Caki2 (cell line): ENCODE data around the gene MMP25. TPM values are rescaled to one million over a fixed set of nuclear protein-coding genes. Genes with fewer than 3 reads are reported as not detected.

ENCODE experiments used
- DNase-seq: peaks from one replicate; pipeline ENCODE4 v3.0.0-alpha.2; 2015; ENCODE audit warnings: low read depth
- in situ Hi-C: cut with HindIII; loops from 2 replicates; pipeline ENCODE4 v1.10.0; 2016; ENCODE audit warnings: low sequenced_read_pairs, low pct_unique_long_range_greater_than_20kb, mixed read lengths
- total RNA-seq: library from RNA; depleted of rRNA; stranded (reverse); fragments of >200 nt; shearing (Covaris generic); gene quantifications from 2 replicates; pipeline ENCODE4 v1.2.3, GENCODE V29; 2014; ENCODE audit warnings: low replicate concordance

Gene MMP25
- total RNA-seq, 1 experiment from 2014 or later = not detected

DNA sequence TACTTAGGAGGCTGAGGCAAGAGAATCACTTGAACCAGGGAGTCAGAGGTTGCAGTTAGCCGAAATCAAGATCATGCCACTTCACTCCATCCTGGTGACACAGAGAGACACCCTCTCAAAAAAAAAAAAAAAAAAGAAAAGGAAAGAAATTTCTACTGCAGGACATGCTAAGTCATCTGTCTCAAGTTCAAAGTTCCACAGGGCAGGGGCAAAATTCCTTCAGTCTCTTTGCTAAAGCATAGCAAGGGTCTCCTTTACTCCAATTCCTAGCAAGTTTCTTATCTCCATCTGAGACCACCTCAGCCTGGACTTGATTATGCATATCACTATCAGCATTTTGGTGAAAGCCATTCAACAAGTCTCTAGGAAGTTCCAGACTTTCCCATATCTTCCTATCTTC lies 38.1 kb downstream of the MMP25 start:
- in situ Hi-C loops = no loop called here
- DNase-seq = no peak

DNA sequence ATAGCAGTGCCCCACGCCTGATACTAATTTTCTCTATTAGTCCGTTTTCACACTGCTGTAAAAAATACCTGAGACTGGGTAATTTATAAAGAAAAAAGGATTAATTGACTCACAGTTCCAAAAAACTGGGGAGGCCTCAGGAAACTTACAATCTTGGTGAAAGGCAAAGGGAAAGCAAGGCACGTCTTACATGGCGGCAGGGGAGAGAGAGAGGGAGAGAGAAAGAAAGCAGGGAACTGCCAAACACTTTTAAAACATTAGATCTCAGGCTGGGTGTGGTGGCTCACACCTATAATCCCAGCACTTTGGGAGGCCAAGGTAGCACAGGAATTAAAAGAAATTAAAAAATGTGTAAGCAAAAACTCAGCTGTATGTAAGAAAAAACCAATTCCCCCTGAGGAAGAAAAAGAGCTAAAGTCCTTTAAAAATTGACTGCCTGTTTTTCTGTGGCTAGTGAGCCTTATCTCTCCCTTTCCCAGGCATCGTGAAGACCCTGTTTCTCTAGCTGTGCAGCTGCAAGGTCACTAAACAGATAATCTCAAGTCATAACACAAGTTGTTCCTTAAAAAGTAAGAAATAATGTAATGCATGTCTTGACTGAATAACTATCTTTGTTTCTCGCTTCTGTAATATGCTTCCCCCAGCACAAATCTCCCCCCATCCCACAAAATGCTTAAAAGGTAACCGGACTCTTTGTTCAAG lies 38.8 kb downstream of the MMP25 start:
- in situ Hi-C loops = no loop called here

DNA sequence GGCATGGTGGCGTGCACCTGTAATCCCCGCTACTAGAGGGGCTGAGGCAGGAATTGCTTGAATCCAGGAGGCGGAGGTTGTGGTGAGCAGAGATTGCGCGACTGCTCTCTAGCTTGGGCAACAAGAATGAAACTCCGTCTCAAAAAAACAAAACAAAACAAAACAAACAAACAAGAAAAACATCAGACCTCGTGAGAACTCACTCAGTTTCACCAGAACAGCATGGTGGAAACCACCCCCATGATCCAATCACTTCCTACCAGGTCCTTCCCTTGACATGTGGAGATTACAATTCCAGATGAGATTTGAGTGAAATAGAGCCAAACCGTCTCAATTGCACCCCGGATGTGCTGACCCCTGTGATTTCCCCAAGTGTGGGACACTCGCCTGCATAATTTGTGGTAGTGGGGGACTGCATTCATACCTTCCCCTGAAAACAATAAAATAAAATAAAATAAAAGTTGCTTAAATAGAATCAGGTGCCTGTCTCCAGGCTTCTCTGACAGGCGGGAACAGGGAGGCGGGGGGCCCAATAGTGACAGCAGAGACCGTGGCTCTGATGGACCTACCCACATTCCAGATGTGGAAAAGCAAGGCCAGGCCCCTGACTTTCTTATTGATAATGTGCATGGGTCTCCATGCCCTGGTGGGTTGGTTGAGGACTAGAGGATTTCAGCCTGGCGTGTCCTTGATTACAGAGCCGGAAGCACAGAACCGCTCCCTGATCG lies 39.7 kb downstream of the MMP25 start:
- in situ Hi-C loops = no loop called here
- DNase-seq = no peak

More for the DNA sequence above, 38.8 kb downstream of the MMP25 start:
- DNase-seq = no peak

DNA sequence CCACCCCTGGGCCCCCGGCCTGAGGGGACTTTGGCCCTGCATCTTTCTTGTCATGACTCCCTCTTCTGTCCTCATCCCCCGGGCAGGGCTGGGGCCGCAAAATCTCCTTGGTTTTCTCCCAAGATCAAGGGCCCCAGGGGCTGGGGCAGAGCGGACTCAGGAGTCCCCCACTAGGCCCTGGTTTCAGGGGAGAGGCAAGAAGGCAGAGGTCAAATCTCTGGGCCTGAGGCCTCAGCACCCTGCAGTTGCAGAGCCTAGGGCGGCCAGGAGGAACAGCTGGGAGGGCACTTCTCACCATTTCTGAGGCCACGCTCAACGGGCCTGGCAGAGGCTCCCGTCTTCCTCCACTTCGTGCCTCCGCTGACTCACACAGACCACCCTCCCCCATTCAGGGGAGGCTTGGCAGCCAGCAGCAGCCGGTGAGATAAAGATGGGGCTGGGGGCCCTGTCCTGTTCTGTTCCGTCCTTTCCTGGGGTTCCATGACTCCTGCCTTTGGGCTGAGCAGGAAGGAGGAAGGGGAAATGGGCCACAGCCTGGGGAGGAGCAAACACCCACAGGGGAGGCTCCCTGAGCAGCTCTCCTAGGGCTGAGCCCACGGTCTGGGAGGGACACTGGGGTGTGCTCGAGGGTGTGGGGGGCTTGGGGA lies 40.4 kb downstream of the MMP25 start:
- in situ Hi-C loops = no loop called here
- DNase-seq = no peak

DNA sequence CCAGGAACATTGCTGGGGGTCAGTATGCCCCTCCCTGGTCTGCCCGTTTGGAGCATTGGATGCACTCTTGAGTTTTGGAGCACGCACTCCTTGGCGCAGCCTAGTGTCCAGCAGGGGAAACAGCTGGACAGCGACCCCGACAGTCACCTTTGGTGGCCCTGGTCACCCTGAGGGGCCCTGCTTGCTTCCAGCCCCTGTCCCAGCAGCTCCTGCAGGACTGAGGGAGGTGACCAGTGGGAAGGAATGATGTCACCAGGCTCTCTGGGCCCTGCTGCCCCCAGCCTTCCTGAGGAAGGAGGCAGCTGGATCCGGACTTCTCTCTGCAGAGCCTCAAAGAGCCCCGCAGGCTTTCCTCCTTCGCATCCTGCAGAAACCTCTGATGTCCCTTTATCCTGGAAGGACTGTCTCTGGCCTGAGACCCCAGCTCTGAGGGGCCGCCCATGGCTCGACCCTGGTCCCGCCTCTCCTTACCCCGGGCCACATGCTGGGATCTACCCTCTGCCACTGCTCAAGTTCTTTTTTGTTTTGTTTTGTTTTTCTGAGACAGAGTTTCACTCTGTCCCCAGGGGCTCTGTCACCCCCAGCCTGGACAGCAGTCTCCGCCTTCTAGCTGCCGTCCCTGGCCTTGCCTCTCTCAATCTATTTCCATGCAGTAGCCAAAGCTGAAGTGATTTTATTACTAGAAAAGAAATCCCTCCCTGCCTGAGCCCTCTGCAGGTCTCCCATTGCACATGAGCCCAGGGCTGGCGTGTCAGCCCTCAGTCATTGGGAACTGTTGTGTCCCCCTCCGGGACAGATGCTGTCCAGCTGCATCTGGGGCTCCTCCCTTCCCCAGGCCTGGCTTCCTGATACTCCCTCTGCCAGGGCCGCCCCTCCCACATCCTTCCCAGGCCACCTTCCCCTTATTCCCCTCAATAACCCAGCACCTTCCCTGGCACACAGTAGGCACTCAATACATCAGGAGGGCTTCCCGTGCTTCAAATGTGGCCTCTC lies 41.2 kb downstream of the MMP25 start:
- in situ Hi-C loops = no loop called here
- DNase-seq = no peak

DNA sequence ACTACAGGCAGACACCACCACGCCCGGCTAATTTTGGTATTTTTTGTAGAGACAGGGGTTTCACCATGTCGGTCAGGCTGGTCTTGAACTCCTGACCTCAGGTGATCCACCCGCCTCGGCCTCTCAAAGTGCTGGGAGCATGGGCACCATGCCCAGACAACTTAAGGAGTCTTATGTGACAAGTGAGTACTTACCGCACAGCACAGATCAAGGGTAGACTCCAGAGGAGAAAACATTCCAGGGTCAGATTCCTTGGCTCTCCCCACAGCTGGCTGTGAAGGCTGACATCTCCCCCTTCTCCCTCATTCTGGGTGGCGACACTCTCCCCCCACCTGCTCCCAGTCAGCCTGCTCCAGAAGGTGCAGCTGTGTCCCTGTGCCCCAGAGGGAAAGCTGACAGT lies 42.1 kb downstream of the MMP25 start:
- DNase-seq = no peak
- in situ Hi-C loops = no loop called here

DNA sequence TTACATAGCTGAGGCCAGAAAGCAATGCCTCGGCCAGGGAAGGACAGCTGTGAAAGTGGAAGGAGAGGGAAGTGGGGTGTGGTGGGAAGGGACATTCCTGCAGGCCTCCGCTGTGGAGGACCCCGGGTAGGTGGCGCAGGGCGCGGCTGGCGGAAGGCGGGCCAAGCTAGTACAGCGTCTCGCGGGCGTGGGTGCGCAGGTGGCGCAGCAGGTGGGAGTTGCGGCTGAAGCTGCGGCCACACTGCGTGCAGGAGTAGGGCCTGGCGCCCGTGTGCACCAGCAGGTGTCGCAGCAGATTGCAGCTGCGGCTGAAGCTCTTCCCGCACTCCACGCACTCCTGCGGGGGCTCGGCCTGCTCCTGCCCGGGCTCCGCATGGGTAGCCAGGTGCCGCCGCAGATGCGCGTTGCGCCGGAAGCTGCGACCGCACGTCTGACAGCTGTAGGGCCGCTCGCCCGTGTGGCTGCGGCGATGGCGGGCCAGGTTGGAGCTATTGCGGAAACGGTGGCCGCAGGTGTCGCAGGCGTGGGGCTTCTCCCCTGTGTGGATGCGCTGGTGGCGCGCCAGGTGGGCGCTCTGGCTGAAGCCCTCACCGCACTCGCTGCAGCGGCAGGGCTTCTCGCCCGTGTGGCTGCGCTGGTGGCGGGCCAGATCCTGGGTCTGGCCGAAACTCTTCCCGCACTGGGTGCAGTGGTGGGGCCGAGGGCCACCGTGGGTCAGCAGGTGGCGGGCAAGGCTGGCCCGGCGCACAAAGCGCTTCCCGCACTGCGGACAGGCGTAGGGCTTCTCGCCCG lies 42.8 kb downstream of the MMP25 start:
- in situ Hi-C loops = no loop called here
- no peak for DNase-seq

DNA sequence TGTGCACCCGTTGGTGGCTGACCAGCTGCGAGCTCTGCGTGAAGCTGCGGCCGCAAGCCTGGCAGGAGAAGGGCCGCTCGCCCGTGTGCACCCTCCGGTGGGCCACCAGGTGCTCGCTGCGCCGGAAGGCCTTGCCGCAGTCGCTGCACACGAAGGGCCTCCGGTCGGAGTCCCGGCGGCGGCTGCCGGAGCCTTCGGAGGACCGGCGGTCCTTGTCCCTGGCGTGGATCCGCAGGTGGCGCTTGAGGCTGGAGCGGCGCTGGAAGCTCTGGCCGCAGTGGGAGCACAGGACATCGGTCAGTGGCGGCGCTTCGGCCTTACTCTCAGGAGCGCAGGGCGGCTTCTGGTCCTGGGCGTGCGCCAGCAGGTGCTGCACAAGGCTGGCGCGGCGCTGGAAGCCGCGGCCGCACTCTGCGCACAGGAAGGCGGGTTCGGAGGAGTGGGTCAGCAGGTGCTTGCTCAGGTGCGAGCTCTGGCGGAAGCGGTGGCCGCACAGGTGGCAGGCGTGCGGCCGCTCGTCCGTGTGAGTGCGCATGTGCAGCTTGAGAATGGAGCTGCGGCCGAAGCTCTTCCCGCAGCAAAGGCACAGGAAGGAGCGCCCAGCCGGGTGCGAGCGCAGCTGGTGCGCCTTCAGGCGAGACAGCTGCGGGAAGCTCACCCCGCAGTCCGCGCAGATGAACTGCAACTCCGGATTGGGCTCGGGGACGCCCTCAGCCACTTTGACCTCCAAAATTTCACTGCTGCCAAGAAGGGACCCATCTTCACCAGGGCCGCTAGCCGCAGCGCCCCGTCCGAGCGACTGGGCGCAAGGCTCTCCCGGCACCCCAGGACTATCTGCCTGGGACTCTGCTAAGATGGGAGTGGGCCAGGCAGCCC lies 43.6 kb downstream of the MMP25 start:
- in situ Hi-C loops = no loop called here
- no peak for DNase-seq

DNA sequence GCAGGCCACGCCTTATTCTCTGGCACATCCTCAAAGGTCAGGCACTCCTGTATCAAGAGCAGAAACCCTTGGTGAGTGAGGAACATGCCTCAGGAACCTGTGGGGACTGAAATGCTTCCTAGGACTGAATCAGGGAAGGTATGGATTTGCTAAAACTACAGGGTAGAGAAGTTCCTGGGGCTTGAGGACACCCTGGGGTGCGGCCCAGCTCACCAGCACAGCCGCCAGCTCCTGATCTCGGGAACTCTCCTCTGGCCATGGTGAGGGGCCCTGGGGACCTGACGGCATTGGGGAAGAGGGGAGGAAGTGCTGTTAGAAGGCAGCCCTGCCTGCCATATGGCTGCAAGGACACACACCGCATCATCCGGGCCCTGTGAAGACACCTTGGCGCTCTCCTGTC lies 45.2 kb downstream of the MMP25 start:
- no peak for DNase-seq
- in situ Hi-C loops = no loop called here

DNA sequence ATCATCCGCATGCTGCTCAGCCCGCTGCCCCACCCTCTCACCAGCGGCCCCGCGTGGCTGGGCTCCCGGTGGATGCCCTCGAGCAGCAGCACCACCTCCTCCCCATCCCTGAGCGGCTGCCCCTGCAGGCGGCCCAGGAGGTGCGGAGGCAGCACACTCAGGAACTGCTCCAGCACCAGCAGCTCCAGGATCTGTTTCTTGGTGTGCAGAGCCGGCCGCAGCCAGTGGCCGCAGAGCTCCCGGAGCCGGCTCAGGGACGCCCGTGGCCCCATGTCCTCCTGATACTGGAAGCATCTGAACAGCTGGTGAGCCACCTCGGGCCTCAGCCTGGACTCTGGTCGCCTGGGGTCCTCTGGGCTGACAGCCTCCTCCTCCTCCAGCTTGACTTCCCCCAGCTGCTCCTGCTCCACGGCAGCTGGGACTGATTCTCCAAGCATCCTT lies 46.2 kb downstream of the MMP25 start:
- in situ Hi-C loops = no loop called here
- DNase-seq = no peak

DNA sequence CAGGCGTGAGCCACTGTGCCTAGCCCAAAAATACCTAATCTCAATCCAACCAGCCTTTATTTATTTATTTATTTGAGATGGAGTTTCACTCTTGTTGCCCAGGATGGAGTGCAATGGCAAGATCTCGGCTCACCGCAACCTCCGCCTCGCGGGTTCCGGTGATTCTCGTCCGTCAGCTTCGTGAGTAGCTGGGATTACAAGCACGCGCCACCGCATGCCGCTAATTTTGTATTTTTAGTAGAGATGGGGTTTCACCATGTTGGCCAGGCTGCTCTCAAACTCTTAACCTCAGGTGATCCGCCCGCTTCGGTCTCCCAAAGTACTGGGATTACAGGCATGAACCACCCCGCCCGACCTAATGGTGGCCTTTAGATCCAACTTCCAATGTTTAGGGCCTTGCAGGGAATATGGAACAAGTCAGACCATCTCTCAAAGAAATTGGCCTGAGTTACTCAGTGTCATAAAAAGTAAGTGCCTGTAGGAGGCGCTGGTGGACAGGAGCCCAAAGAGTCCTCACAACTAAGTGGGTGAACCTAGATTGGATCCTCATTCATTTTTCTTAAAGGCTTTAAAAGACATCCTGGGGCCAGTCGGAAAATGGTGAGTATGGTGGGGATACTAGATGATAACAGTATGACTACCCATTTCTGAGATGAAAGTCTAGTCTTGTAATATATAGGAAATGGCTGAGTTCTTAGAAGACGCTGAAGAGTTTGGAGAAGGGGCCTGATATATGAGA lies 48.1 kb downstream of the MMP25 start:
- in situ Hi-C loops = no loop called here
- DNase-seq = no peak

DNA sequence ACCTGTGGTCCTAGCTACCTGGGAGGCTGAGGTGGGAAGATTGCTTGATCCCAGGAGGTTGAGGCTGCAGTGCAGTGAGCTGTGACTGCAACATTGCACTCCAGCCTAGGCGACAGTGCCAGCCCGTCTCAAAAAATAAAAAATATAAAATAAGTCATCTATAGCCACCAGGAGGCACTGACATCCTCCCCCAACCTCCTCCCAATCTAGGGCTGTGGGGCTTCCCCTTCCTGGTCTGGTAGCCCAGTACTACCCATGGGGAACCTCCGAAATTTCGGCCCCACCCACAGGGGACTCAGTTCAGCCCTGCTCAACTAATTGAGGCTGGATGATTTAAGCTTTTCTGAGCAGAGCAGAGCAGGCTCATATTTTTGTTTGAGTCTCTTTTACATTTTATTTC lies 49.5 kb downstream of the MMP25 start:
- in situ Hi-C loops = no loop called here

DNA sequence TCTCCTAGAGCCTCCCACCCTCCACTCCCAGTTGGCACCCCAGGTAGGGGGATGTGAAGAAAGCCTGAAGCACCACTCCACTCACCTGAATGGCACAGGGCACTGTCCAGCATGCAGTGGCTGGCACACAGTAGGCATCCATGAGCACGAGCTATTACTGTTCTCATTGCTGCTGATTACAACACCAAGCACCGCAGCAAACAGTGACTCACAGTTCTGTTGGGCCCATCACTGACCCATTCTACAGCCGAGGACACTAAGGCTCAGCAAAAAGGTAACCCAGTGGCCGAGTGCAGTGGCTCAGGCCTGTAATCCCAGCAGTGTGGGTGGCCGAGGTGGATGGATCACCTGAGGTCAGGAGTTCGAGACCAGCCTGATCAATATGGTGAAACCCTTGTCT lies 50.0 kb downstream of the MMP25 start:
- no peak for DNase-seq
- in situ Hi-C loops = no loop called here

More for the DNA sequence above, 49.5 kb downstream of the MMP25 start:
- DNase-seq = no peak

DNA sequence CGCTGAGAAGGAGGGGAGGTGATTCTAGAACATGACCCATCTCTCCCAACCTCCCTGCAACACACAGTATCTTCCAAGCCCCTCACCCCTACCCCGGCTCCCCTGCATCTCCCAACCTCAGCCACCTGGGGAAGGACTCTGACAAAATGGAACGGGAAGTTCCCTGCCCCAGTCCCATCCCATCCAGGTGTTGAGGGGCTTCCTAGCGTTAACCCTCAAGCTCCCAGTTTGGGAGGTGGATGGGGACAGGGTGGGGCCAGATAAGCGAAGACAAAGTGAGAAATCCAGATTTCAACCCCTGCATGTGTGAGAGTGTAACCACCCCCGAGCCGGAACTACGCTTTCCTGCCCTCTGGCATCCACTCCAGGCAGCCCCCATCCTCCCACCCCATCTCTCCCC lies 50.9 kb downstream of the MMP25 start:
- DNase-seq = no peak
- in situ Hi-C loops = no loop called here

DNA sequence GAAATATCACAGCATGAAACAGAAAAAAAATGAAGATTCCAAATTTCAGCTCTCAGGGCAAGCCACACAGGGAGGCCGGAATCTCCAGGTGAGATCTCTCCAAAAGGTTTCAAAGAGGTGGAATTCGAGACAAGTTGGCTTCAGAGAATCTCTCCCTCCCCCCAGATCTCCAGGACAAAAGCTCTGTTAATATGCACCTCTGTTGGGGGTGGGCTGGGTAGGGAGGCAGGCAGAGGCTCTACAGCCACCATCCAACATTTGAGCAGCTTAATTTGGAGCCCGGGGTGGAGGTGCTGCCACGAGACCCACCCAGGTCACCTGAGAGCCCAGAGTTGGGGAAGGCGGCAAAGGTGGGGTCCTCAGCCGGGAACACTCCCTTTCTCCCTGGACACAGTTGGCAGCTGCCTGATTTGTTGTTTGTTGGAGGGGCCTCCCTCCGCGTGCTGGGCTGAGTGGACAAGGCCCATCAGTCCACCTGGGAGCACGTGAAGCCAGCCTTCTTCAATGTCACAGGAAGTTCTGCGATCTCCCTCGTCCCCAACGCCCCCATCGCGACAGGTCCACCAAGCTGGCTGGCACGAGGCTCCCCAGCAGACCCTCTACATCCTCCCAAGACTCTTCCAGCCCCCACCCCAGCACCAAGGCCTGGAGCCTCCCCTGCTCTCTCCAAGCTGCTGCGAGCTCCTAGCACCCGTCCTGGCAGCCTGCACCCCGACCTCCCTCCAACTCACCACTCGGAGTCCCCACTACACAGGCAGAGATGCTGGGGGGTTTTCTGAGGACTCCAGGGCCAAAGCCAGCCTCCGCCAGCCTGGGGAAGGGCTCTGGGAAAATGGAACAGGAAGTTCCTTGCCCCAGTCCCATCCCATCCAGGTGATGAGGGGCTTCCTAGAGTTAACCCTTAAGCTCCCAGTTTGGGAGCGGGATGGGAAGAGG lies 52.4 kb downstream of the MMP25 start, which contains the start of gene ZSCAN10:
ZSCAN10 (minus strand) TSS at position 836 of the 936 bp plus-strand sequence. CDS start 6,357 bp downstream, outside the sequence.
- in situ Hi-C loops = no loop called here
- DNase-seq = no peak
